GM12878 (cell line): ENCODE data around the gene PTPN21.

Source experiments
- BCL11A ChIP-seq: IDR thresholded peaks from 2 replicates; pipeline ENCODE4 v1.6.1; 2011; ENCODE audit warnings: low read depth, low read length
- CBX3 ChIP-seq: fragments of 200-600 bp; sonication (generic); IDR thresholded peaks from 2 replicates; pipeline ENCODE4 v1.6.1; 2016; ENCODE audit warnings: low read depth, borderline replicate concordance
- NFIC ChIP-seq: IDR thresholded peaks from 2 replicates; pipeline ENCODE4 v1.6.1; 2012; ENCODE audit warnings: low read depth, mild to moderate bottlenecking, inconsistent platforms, low read length, moderate library complexity
- NFYB ChIP-seq: IDR thresholded peaks from 2 replicates; pipeline ENCODE4 v1.6.1; 2011; ENCODE audit warnings: low read depth, mild to moderate bottlenecking, low read length, improper control_type of control experiment, moderate library complexity; ENCODE audit not compliant: insufficient read depth
- SP1 ChIP-seq: IDR thresholded peaks from one replicate; pipeline ENCODE4 v1.6.1; 2011; ENCODE audit warnings: low read depth, low read length
- STAT3 ChIP-seq: IDR thresholded peaks from 2 replicates; pipeline ENCODE4 v1.6.1; 2011; ENCODE audit warnings: low read depth, low read length, improper control_type of control experiment
- TAF1 ChIP-seq: IDR thresholded peaks from 2 replicates; pipeline ENCODE4 v1.6.1; 2011; ENCODE audit warnings: mild to moderate bottlenecking, low read depth, low read length, borderline replicate concordance

DNA sequence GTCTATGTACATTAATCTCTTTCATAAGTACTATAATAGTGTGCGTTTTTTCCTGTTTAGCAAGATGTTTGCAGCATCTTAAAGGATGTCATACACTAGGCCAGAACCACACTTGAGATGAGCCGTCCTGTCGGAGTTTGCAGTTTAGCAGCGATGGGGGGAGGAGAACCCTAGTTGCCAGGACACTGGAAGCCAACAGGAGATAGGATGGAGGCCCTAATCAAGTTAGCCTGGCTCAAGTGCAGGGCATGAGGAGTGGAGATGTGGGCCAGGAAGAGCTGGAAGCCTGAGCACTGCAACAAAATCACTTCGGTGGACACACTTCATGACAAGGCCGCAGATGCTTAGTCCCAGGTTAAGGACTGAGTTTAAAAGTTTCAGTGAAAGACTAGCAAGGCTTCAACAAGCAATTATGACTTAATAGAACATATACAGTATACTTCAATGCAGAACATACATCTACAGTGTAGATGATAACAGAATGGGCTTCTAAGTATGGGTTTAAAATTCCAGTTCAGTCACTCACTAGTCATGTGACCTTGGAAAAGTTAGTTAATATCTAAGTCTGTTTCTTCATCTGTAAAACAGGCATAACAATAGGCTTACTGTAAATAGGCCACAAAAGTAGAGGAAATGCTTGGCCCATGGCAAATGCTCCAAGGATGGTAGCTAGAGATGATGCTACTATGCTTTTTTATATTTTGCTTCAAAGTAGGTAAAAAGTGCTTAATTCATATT is 77.1 kb downstream of the PTPN21 start:
- TF ChIP-seq BCL11A: no peak
- no peak for TF ChIP-seq STAT3
- no peak for TF ChIP-seq TAF1
- TF ChIP-seq CBX3: no peak
- no peak for TF ChIP-seq NFIC
- no peak for TF ChIP-seq SP1
- TF ChIP-seq NFYB: no peak
